Keratinocyte (primary cell): ENCODE measurements around the gene LDAF1. TPM values are rescaled to one million over a fixed set of nuclear protein-coding genes. Genes with fewer than 3 reads are reported as not detected.
"Not testable (repeated sequence)": the region's sequence is repeated elsewhere in the genome, so short reads cannot be mapped to it uniquely, and the experiment has no call there.

Source experiments
- DNase-seq: peaks from one replicate; pipeline ENCODE4 v3.0.0-alpha.2; 2011; ENCODE audit warnings: low read depth, missing footprints, low spot score
- FAIRE-seq: peaks from 2 replicates; lab custom pipeline; 2011; peaks lifted over from hg19 to GRCh38; lab: Jason Lieb, UNC
- H2AFZ ChIP-seq: 2 replicates; pipeline ENCODE4 v1.6.0; 2012; ENCODE audit warnings: low read length, control low read depth, inconsistent platforms; ENCODE audit not compliant: control insufficient read depth
- H3K27ac ChIP-seq: 2 replicates; pipeline ENCODE4 v1.5.1; 2011; ENCODE audit warnings: low read length; ENCODE audit not compliant: control insufficient read depth, insufficient read depth
- H3K27me3 ChIP-seq: 3 replicates; pipeline ENCODE4 v1.6.0; 2011; ENCODE audit warnings: low read length; ENCODE audit not compliant: control insufficient read depth, insufficient read depth; ENCODE audit errors: extremely low read depth
- H3K36me3 ChIP-seq, 2 experiments: 2 replicates in 1 of 2; 3 replicates in 1 of 2; pipeline ENCODE4 v1.5.1; 2011; ENCODE audit warnings: low read length in 2 of 2, mild to moderate bottlenecking in 1 of 2; ENCODE audit not compliant: control insufficient read depth in 2 of 2, insufficient read depth in 2 of 2; ENCODE audit errors: extremely low read depth in 1 of 2
- H3K4me1 ChIP-seq: 3 replicates; pipeline ENCODE4 v1.5.1; 2011; ENCODE audit warnings: low read length; ENCODE audit not compliant: control insufficient read depth, insufficient read depth; ENCODE audit errors: extremely low read depth
- H3K4me2 ChIP-seq: 3 replicates; pipeline ENCODE4 v1.6.0; 2011; ENCODE audit warnings: low read depth, low read length; ENCODE audit not compliant: control insufficient read depth, insufficient read depth; ENCODE audit errors: extremely low read depth
- H3K4me3 ChIP-seq, 3 experiments: fragments of 200-600 bp in 1 of 3; sonication (generic) in 1 of 3; 2 replicates in 2 of 3; 3 replicates in 1 of 3; pipeline ENCODE4 v1.5.1; 2011 to 2016; ENCODE audit warnings: low read length in 3 of 3, mild to moderate bottlenecking in 3 of 3, control low read depth in 2 of 3, inconsistent platforms in 1 of 3, low read depth in 1 of 3, mixed read lengths in 1 of 3, mixed run types in 1 of 3, moderate library complexity in 1 of 3; ENCODE audit not compliant: control insufficient read depth in 2 of 3, insufficient read depth in 2 of 3; ENCODE audit errors: extremely low read depth in 1 of 3
- H3K79me2 ChIP-seq: 2 replicates; pipeline ENCODE4 v1.6.0; 2012; ENCODE audit warnings: low read length; ENCODE audit not compliant: control insufficient read depth, insufficient read depth
- H3K9ac ChIP-seq: 3 replicates; pipeline ENCODE4 v1.6.0; 2011; ENCODE audit warnings: low read length; ENCODE audit not compliant: control insufficient read depth, insufficient read depth; ENCODE audit errors: extremely low read depth
- H3K9me1 ChIP-seq: 3 replicates; pipeline ENCODE4 v1.6.0; 2011; ENCODE audit warnings: low read length; ENCODE audit not compliant: control insufficient read depth, insufficient read depth; ENCODE audit errors: extremely low read depth
- H3K9me3 ChIP-seq: 2 replicates; pipeline ENCODE4 v1.5.1; 2012; ENCODE audit warnings: low read depth, low read length; ENCODE audit not compliant: control insufficient read depth
- H4K20me1 ChIP-seq: 3 replicates; pipeline ENCODE4 v1.6.0; 2011; ENCODE audit warnings: low read length; ENCODE audit not compliant: control insufficient read depth, insufficient read depth; ENCODE audit errors: extremely low read depth
- CTCF ChIP-seq, 3 experiments: IDR thresholded peaks in 1 of 3; conservative IDR thresholded peaks in 1 of 3; optimal IDR thresholded peaks in 1 of 3; 2 replicates in 2 of 3; 3 replicates in 1 of 3; pipeline versions ENCODE3 to v1.5.1; 2011; ENCODE audit warnings: low read length in 3 of 3, mild to moderate bottlenecking in 3 of 3, moderate library complexity in 2 of 3, control low read depth in 1 of 3, inconsistent platforms in 1 of 3; ENCODE audit not compliant: insufficient read depth in 2 of 3; ENCODE audit errors: extremely low read depth in 1 of 3
- EZH2 ChIP-seq: IDR thresholded peaks from one replicate; pipeline ENCODE4 v1.6.1; 2012; ENCODE audit warnings: inconsistent platforms, mild to moderate bottlenecking, low read length, moderate library complexity
- dilution Hi-C: fragments of 300-500 bp; cut with MboI; formaldehyde crosslinking; loops from one replicate; pipeline ENCODE4 v1.7.0; 2020; ENCODE audit warnings: low sequenced_read_pairs; ENCODE audit not compliant: extremely low pct_ligation_motif_present
- polyA plus RNA-seq, 5 experiments: library from polyadenylated mRNA; depleted of rRNA in 3 of 5; stranded (reverse) in 3 of 5; stranded (forward) in 1 of 5; unstranded in 1 of 5; fragments of >200 nt; gene quantifications; 1 replicate in 1 of 5; 2 replicates in 3 of 5; 3 replicates in 1 of 5; pipeline versions ENCODE4 v1.2.1 to v1.2.3, GENCODE V29; 2011 to 2012; ENCODE audit warnings: missing spikeins in 2 of 5, low read depth in 1 of 5, low replicate concordance in 1 of 5

The LDAF1 gene
- polyA plus RNA-seq, 1 donor (not counting 4 experiments of a cell fraction or from before 2014, with no cell fraction given) = 45.4 TPM

- peaks cover 8% of the 10 kb centered on the region for H3K79me2 ChIP-seq
- peaks cover 2% of the 10 kb centered on the region for H3K4me1 ChIP-seq
- no peak overlapping the region for H3K27ac ChIP-seq
- H4K20me1 ChIP-seq = no peaks in the 10 kb centered on the region
- dilution Hi-C loops = no loop called here
- H3K4me3 ChIP-seq = no peak overlapping the region
- no peak for TF ChIP-seq CTCF (optimal IDR thresholded peaks at IDR 0.05 in 1 of 3, IDR thresholded peaks at IDR 0.05 in 1 of 3, conservative IDR thresholded peaks at IDR 0.05 in 1 of 3; ENCODE audit: extremely low read depth in 1 of 3, insufficient read depth in 2 of 3, low read length in 3 of 3)
- TF ChIP-seq EZH2 = no peak
- H3K9me1 ChIP-seq = no peaks in the 10 kb centered on the region
- H3K9me3 ChIP-seq = no peaks in the 10 kb centered on the region
- no peak overlapping the region for H2AFZ ChIP-seq
- no peak overlapping the region for H3K9ac ChIP-seq
- H3K27me3 ChIP-seq = no peaks in the 10 kb centered on the region
- peaks cover 19 to 35% of the 10 kb centered on the region in 2 experiments for H3K36me3 ChIP-seq
- FAIRE-seq (no peak), DNase-seq (no peak)
- no peak overlapping the region for H3K4me2 ChIP-seq
These were observed 9.6 kb downstream of the LDAF1 start for GRCh38 chr16:21167929-21168602.

- no peak overlapping the region for H3K9ac ChIP-seq
- no peak for TF ChIP-seq CTCF (optimal IDR thresholded peaks at IDR 0.05 in 1 of 3, IDR thresholded peaks at IDR 0.05 in 1 of 3, conservative IDR thresholded peaks at IDR 0.05 in 1 of 3; ENCODE audit: extremely low read depth in 1 of 3, insufficient read depth in 2 of 3, low read length in 3 of 3)
- TF ChIP-seq EZH2 = no peak
These were observed 10.9 kb downstream of the LDAF1 start for GRCh38 chr16:21169249-21169981.

GRCh38 chr16:21170116-21170515, 11.6 kb downstream of the LDAF1 start:
- H3K79me2 ChIP-seq, FAIRE-seq, H4K20me1 ChIP-seq, H2AFZ ChIP-seq, H3K9me3 ChIP-seq, DNase-seq, H3K9me1 ChIP-seq, H3K27me3 ChIP-seq, H3K4me2 ChIP-seq, dilution Hi-C loops, H3K4me3 ChIP-seq, H3K4me1 ChIP-seq, H3K9ac ChIP-seq, H3K27ac ChIP-seq: not testable (repeated sequence)
- peaks cover 28 to 40% of the 10 kb centered on the region in 2 experiments for H3K36me3 ChIP-seq

More at GRCh38 chr16:21169249-21169981, 10.9 kb downstream of the LDAF1 start:
- DNase-seq (no peak), FAIRE-seq (no peak)
- H2AFZ ChIP-seq = no peak overlapping the region
- no peaks in the 10 kb centered on the region for H4K20me1 ChIP-seq
- H3K9me1 ChIP-seq = no peaks in the 10 kb centered on the region
- H3K4me3 ChIP-seq = no peak overlapping the region
- H3K36me3 ChIP-seq = peaks cover 25 to 38% of the 10 kb centered on the region in 2 experiments
- H3K4me1 ChIP-seq = peaks cover 2% of the 10 kb centered on the region
- H3K27me3 ChIP-seq = no peaks in the 10 kb centered on the region
- H3K79me2 ChIP-seq = peaks cover 7% of the 10 kb centered on the region
- H3K4me2 ChIP-seq = no peak overlapping the region
- dilution Hi-C loops = no loop called here
- no peak overlapping the region for H3K27ac ChIP-seq
- no peaks in the 10 kb centered on the region for H3K9me3 ChIP-seq
